OCI-LY1 (cell line): ENCODE results near the gene SLC35F5.

ENCODE experiments used
- CTCF ChIP-seq: fragments of 200-600 bp; sonication (generic), shearing (Covaris generic); IDR thresholded peaks from 2 replicates; pipeline ENCODE4 v1.5.1; 2017; ENCODE audit warnings: mild to moderate bottlenecking, antibody characterized with exemption, low read length, moderate library complexity, mixed read lengths
- EZH2 ChIP-seq: fragments of 200-600 bp; sonication (generic), shearing (Covaris generic); IDR thresholded peaks from 2 replicates; pipeline ENCODE4 v1.8.0; 2017; ENCODE audit warnings: borderline replicate concordance, mixed run types, mild to moderate bottlenecking, antibody characterized with exemption, low read length, moderate library complexity, mixed read lengths

- TF ChIP-seq CTCF (no peak), EZH2 (no peak)
Observed at GRCh38 chr2:113676623-113677266, 79.7 kb downstream of the SLC35F5 start.
